AG09309 (cell line): ENCODE data around the gene OR4N2.
"Not testable (repeated sequence)": the region's sequence is repeated elsewhere in the genome, so short reads cannot be mapped to it uniquely, and the experiment has no call there.

Experiments used
- DNase-seq: peaks from one replicate; pipeline ENCODE4 v3.0.0-alpha.2; 2010; ENCODE audit warnings: low read depth
- H3K4me3 ChIP-seq: 2 replicates; pipeline ENCODE4 v1.5.1; 2011; ENCODE audit warnings: mild to moderate bottlenecking, low read depth, low read length, moderate library complexity; ENCODE audit not compliant: control insufficient read depth
- TF ChIP-seq, protein P1 (sequence below): IDR thresholded peaks from 2 replicates; pipeline ENCODE4 v1.5.1; 2011; ENCODE audit warnings: mild to moderate bottlenecking, low read depth, low read length, inconsistent platforms; ENCODE audit not compliant: insufficient read depth, control insufficient read depth; ENCODE audit errors: missing control alignments

OR4N2 gene, protein sequence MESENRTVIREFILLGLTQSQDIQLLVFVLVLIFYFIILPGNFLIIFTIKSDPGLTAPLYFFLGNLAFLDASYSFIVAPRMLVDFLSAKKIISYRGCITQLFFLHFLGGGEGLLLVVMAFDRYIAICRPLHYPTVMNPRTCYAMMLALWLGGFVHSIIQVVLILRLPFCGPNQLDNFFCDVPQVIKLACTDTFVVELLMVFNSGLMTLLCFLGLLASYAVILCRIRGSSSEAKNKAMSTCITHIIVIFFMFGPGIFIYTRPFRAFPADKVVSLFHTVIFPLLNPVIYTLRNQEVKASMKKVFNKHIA

DNA sequence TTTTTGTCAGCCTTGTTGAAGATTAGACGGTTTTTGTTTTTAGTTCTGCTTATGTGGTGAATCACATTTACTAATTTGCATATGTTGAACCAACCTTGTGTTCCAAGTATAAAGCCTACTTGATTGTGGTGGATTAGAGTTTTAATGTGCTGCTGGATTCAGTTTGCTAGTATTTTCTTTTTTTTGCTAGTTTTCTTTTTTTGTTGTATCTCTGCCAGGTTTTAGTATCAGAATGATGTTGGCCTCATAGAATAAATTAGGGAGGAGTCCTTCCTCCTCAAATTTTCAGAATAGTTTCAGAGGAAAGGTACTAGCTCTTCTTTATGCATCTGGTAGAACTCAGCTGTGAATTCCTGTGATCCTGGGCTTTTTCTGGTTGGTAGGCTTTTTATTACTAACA, at the start of gene OR4N2:
TSS of gene OR4N2 (plus strand) at position 301 of the 400 bp plus-strand sequence. CDS start 23,679 bp downstream, outside the sequence.
- DNase-seq, H3K4me3 ChIP-seq: not testable (repeated sequence)

DNA sequence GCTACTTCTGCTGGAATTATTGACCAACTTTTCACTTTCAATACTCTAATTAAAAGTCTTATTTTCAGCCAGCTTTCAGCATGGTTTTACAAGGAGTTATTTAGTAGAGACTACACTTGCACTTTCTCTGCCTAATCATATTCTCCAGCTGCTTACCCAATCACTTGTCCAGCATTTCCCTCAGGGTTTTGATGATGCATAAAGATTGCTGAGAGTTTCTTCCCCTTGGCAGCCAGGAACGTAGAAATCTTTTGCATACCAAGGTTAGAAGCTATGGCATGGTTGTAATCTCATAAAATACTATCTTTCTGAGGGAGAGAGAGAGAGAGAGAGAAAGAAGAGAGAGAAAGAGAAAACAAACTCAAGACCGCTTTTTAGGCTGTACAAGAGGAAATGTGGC, 49.4 kb upstream of the OR4N2 start:
- no peak overlapping the region for H3K4me3 ChIP-seq
- DNase-seq: no peak
- TF ChIP-seq, protein P1, sequence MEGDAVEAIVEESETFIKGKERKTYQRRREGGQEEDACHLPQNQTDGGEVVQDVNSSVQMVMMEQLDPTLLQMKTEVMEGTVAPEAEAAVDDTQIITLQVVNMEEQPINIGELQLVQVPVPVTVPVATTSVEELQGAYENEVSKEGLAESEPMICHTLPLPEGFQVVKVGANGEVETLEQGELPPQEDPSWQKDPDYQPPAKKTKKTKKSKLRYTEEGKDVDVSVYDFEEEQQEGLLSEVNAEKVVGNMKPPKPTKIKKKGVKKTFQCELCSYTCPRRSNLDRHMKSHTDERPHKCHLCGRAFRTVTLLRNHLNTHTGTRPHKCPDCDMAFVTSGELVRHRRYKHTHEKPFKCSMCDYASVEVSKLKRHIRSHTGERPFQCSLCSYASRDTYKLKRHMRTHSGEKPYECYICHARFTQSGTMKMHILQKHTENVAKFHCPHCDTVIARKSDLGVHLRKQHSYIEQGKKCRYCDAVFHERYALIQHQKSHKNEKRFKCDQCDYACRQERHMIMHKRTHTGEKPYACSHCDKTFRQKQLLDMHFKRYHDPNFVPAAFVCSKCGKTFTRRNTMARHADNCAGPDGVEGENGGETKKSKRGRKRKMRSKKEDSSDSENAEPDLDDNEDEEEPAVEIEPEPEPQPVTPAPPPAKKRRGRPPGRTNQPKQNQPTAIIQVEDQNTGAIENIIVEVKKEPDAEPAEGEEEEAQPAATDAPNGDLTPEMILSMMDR: no peak

DNA sequence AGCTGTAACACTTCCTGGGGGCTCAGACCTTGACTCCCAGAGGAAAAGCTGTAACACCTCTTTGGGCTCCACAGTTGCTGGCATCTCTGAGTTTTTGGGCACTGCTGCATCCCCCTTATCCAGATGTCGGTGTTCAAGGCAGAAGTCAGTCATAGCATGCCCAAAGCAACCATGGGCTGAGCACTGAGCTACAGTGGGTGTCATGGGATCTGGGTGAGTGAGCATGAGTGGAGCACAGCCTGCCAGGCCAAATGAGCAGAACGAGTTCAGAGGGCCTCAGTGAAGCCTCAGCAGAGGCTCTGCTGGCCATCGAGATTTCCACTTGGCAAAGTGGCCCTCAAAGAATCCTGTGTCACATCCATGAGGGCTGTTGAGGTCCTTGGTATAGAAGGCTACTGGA, 32.1 kb upstream of the OR4N2 start:
- not testable (repeated sequence) for DNase-seq, H3K4me3 ChIP-seq

DNA sequence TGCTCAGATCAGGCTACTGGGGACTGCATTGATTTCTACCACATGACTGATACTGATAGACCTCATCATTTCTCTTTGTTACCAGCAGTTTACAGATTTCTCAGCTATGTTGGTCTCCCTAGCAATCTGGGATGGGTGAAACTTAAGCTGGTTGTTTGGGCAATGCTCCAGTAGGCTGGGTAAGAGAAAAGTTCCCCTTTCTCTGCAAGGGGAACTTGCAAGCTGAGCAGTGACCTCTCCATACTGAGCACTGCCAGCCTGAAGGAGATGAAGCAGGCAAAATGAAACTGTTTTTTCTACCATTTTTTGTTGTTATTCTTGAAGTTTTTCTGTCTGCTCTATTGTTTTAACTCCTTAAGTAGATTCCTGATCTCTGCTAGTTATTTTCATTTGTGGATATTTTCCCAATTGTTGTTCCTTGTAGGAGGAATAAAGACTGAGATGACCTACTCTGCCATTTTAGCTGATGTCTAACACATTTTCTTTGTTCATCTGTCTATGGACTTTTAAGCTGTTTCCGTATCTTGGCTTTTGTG, 31.6 kb upstream of the OR4N2 start:
- DNase-seq: no peak
- TF ChIP-seq, protein P1: no peak
- H3K4me3 ChIP-seq: no peak overlapping the region

DNA sequence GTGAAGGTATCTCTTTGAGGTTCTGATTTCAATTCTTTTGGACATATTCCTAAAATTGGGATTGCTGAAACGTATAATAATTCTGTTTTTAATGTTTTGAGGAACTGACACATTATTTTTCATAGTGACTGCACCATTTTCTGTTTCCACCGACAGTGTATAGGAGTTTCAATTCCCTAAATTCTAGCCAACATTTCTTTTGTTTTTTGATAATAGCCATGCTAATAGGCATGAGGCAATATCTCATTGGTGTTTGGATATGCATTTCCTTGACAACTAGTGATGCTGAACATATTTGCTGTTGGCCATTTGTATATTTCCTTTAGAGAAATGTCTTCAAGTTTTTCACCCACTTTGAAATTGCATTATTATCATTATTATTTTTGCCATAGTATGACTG, 31.1 kb upstream of the OR4N2 start:
- H3K4me3 ChIP-seq, DNase-seq: not testable (repeated sequence)

DNA sequence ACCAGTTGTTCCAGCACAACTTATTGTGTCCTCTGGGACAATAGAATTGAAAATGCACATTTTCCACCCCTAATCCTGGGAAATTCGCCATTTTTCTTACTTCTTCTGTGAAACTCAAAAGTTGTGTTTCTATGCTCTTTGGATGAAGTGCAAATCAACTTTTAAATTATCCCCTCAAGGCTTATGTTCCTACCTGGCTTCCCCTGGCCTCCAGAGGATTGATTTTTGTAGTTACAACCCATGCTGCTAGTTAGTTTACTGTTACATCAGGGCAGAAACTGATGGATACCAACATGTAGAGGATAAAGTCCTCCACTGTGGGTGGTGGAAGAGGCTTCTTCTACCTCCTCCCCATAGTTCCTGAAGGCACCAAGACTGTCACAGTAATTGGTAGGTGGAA, 30.4 kb upstream of the OR4N2 start, which contains the start of gene OR4M1:
TSS of gene OR4M1 (plus strand) at position 301 of the 400 bp plus-strand sequence. CDS start 6,819 bp downstream, outside the sequence.
- DNase-seq, H3K4me3 ChIP-seq: not testable (repeated sequence)

DNA sequence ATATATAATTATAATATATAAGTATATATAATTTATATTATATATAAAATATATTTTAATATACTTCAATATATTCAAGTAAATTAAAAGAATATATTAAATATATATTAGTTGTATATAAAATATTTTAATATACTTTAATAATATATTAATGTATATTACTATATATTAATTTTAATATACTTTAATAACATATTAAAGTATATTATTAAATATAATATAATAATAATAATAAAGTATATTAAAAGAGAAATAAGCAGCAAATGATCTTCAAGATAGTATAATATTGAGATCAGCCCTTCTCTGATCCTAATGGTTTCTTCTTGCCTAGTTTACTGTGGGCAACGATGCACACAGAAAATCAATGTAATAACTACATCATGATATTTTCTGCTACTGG, 28.0 kb upstream of the OR4N2 start:
- DNase-seq: no peak
- TF ChIP-seq, protein P1: no peak
- H3K4me3 ChIP-seq: no peak overlapping the region

DNA sequence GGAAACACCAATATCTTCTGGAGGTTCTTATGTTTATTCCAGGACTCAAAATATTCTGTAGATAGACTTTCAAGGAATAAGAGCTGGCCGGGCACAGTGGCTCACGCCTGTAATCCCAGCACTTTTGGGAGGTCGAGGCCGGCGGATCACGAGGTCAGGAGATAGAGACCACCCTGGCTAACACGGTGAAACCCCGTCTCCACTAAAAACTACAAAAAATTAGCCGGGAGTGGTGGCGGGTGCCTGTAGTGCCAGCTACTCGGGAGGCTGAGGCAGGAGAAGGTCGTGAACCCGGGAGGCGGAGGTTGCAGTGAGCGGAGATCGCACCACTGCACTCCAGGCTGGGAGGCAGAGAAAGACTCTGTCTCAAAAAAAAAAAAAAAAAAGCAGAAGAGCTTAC, 17.7 kb upstream of the OR4N2 start:
- not testable (repeated sequence) for H3K4me3 ChIP-seq, DNase-seq

DNA sequence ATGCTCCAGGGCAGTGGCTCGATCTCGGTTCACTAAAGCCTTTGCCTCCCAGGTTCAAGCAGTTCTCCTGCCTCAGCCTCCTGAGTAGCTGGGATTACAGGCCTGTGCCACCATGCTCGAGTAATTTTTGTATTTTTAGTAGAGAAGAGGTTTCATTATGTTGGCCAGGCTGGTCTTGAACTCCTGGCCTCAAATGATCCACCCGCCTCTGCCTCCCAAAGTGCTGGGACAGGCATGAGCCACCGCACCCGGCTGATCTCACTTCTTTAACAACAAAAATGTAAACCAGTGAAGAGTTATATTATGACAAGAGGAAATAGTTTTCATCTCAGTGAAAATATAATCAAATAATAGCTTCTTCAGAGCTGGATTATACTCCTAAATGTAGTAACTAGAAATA, 16.3 kb upstream of the OR4N2 start:
- not testable (repeated sequence) for DNase-seq

DNA sequence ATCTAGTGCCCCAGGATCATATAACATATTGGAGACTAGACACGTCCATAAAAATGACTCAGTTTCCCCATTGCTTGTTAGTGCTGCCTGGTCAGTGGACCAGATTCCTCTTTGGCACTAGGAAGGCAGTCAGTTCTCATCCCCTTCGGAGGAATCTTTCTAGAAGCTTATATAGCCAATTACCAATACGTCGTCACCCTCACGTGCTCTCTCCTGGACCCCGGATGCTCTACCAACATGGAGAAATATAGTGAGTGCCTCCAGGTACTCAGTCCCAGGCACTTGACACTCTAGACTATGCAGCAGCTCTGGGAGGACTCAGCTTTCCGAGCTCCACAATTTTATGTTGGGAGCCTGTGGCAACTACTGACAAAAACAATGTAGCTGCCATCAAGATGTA, 15.4 kb upstream of the OR4N2 start:
- not testable (repeated sequence) for DNase-seq, H3K4me3 ChIP-seq

More for the DNA sequence above, 16.3 kb upstream of the OR4N2 start:
- not testable (repeated sequence) for H3K4me3 ChIP-seq

DNA sequence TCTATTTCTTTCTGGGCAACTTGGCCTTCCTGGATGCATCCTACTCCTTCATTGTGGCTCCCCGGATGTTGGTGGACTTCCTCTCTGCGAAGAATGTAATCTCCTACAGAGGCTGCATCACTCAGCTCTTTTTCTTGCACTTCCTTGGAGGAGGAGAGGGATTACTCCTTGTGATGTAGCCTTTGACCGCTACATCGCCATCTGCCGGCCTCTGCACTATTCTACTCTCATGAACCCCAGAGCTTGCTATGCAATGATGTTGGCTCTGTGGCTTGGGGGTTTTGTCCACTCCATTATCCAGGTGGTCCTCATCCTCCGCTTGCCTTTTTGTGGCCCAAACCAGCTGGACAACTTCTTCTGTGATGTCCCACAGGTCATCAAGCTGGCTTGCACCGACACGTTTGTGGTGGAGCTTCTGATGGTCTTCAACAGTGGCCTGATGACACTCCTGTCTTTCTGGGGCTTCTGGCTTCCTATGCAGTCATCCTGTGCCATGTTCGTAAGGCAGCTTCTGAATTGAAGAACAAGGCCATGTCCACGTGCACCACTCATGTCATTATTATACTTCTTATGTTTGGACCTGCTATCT, 7.0 kb upstream of the OR4N2 start:
- not testable (repeated sequence) for H3K4me3 ChIP-seq, DNase-seq
